Mucosa of stomach (tissue), 1 donor: ENCODE data around the gene DEF6.
A peak's percentile ranks its signal among the peaks of the same experiment; 100 is the strongest.

Source experiments
- H3K27me3 ChIP-seq: one replicate; pipeline ENCODE4 v1.7.0; 2013; ENCODE audit warnings: mild to moderate bottlenecking, low read length; ENCODE audit not compliant: control insufficient read depth, insufficient read depth
- H3K36me3 ChIP-seq: one replicate; pipeline ENCODE4 v1.7.0; 2013; ENCODE audit warnings: low read length; ENCODE audit not compliant: control insufficient read depth, insufficient read depth
- H3K4me1 ChIP-seq: one replicate; pipeline ENCODE4 v1.7.0; 2013; ENCODE audit warnings: mild to moderate bottlenecking, low read length; ENCODE audit not compliant: control insufficient read depth, insufficient read depth
- H3K4me3 ChIP-seq: one replicate; pipeline ENCODE4 v1.7.0; 2013; ENCODE audit warnings: low read length
- H3K9ac ChIP-seq: one replicate; pipeline ENCODE4 v1.7.0; 2013; ENCODE audit warnings: mild to moderate bottlenecking, low read length, moderate library complexity
- H3K9me3 ChIP-seq: one replicate; pipeline ENCODE4 v1.7.0; 2013; ENCODE audit warnings: mild to moderate bottlenecking, low read length, moderate library complexity; ENCODE audit not compliant: control insufficient read depth
- donor health status: Pancreatic carcinoma.

The DEF6 gene

DNA sequence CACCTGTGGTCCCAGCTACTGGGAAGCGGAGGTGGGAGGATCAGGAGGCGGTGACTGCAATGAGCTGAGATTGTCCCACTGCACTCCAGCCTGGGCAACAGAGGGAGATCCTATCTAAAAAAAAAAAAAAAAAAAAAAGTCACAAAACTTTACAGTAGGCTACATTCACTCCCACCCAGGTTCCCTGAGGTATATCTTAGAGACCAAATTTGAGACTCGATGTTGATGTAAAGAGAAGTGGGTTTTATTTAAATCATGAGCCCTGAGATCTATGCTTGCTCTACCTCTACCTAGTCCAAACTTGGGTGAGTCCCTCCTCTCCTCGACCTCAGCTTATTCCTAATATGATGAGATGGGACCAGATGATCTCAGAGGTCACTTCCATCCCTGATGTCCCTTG lies 8.8 kb upstream of the DEF6 start:
- no peaks in the 10 kb centered on the region for H3K27me3 ChIP-seq
- H3K4me1 ChIP-seq = no peaks in the 10 kb centered on the region
- no peak overlapping the region for H3K4me3 ChIP-seq
- peaks cover 15% of the 10 kb centered on the region for H3K36me3 ChIP-seq
- H3K9me3 ChIP-seq = no peaks in the 10 kb centered on the region
- H3K9ac ChIP-seq = no peak overlapping the region

DNA sequence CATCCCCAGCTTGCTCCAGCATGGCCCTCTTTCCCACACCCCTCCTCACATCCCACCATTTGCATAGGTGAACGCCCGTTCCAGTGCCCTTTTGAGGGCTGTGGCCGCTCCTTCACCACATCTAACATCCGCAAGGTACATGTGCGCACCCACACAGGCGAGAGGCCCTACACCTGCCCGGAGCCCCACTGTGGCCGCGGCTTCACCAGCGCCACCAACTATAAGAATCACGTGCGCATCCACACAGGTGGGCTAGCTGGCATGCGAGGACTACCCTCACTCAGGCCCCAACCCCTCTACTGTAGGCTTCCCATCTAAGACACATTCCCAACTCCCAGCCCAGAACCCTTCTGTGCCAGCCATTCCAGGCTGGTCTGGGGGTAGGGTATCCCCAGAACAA lies 6.1 kb upstream of the DEF6 start:
- Histone ChIP-seq H3K9me3 (no peaks in the 10 kb centered on the region), H3K36me3 (peaks cover 18% of the 10 kb centered on the region), H3K27me3 (no peaks in the 10 kb centered on the region)

DNA sequence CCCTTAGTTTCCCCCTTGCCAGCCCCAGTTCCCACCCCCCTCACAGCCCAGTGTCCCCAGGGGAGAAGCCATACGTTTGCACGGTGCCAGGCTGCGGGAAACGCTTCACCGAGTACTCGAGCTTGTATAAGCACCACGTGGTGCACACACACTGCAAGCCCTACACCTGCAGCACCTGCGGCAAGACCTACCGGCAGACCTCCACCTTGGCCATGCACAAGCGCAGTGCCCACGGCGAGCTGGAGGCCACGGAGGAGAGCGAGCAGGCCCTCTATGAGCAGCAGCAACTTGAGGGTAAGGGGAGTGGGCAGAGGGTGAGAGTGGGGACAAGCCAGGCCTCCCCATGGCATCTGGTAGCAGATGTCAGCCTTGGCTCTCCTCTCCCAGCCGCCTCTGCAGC lies 5.1 kb upstream of the DEF6 start:
- peaks cover 18% of the 10 kb centered on the region for H3K36me3 ChIP-seq
- H3K4me1 ChIP-seq = peaks cover 4% of the 10 kb centered on the region
- no peaks in the 10 kb centered on the region for H3K27me3 ChIP-seq
- H3K4me3 ChIP-seq = no peak overlapping the region
- H3K9ac ChIP-seq = no peak overlapping the region
- no peaks in the 10 kb centered on the region for H3K9me3 ChIP-seq

More for the DNA sequence above, 6.1 kb upstream of the DEF6 start:
- H3K4me1 ChIP-seq = no peaks in the 10 kb centered on the region
- no peak overlapping the region for H3K4me3 ChIP-seq
- H3K9ac ChIP-seq = no peak overlapping the region

- peaks cover 18% of the 10 kb centered on the region for H3K36me3 ChIP-seq
Measured at GRCh38 chr6:35293681-35294080, 3.9 kb upstream of the DEF6 start.

DNA sequence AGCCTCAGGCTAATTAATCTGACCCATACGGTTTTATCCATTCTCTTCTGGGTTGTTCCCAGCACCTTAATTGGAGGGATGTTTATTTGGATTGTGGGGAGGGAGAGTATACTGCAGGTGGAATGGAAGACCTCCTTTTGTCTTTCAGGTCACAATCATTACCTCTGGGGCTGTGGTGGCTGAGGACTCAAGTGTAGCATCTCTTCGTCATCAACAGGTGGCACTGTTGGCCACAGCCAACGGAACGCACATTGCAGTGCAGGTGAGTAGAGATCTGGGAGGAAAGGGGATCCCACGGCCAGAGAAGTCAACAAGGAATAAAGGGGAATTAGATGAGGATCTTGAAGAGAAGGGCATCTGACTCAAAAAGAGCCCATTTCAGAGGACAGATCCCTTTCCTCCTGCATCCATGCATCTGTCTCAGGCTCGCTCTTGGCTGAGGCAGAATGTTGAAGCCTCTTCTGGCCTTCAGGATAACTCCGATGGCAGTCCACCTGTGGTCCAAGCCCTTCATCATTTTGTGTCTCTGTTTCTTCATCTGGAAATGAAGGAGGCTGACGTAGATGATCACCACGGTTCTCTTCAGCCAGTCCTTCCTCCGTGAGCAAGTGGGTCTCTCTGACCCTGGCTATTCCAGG lies 3.2 kb upstream of the DEF6 start:
- Histone ChIP-seq H3K4me3 (no peak overlapping the region), H3K27me3 (no peaks in the 10 kb centered on the region), H3K9me3 (no peaks in the 10 kb centered on the region), H3K4me1 (peaks cover 13% of the 10 kb centered on the region), H3K9ac (no peak overlapping the region), H3K36me3 (peaks cover 13% of the 10 kb centered on the region)

More at GRCh38 chr6:35293681-35294080, 3.9 kb upstream of the DEF6 start:
- Histone ChIP-seq H3K4me3 (no peak overlapping the region), H3K4me1 (peaks cover 5% of the 10 kb centered on the region), H3K27me3 (no peaks in the 10 kb centered on the region), H3K9ac (no peak overlapping the region), H3K9me3 (no peaks in the 10 kb centered on the region)

- Histone ChIP-seq H3K4me3 (no peak overlapping the region), H3K4me1 (peaks cover 19% of the 10 kb centered on the region), H3K9ac (no peak overlapping the region), H3K27me3 (no peaks in the 10 kb centered on the region), H3K9me3 (no peaks in the 10 kb centered on the region), H3K36me3 (peaks cover 12% of the 10 kb centered on the region)
Measured at GRCh38 chr6:35295036-35295435, 2.6 kb upstream of the DEF6 start.

DNA sequence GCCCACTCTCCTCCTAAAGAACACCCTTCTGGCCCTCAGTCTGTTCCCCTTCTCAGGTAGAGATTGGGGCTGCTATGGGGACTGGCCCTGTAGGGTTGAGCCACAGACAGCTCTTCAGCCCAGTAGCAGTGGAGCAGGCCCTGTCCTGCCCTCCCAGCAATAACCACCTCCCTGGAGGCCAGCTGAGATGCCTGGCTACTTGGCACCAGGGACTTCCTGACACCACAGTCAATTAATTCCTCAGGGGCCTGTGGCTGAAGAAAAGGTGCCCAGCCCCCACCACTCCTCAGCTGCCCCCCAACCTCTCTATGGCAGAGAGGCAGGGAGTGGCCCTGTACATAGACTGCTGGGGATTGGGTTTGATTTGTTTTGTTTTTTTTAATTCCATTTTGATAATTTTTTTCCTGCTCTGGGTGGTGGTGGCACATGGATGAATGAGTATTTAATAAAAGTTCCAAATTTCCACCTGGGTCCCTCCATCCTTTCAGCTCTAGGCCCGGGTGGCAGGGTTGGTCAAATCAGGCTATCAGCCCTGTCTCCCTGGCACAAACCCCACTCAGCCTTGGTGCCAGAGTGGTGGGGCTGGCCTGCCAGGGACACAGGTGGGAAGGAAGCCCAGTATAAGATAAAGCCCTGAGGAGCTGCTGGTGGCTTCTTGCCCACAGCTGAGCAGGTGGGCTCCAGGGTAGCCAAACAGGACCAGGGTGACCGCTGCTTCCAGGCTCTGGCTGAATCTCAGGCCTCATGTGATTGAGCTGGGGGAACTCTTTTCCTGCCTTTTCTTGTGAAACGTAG lies 1.9 kb upstream of the DEF6 start:
- no peak overlapping the region for H3K4me3 ChIP-seq
- no peaks in the 10 kb centered on the region for H3K9me3 ChIP-seq
- H3K36me3 ChIP-seq = peaks cover 6% of the 10 kb centered on the region
- H3K4me1 ChIP-seq = peaks cover 24% of the 10 kb centered on the region
- H3K9ac ChIP-seq = no peak overlapping the region
- no peaks in the 10 kb centered on the region for H3K27me3 ChIP-seq

GRCh38 chr6:35296931-35297600 lies 552 bp upstream of the DEF6 start:
- H3K4me1 ChIP-seq = peaks cover 30% of the 10 kb centered on the region
- no peak overlapping the region for H3K4me3 ChIP-seq
- no peaks in the 10 kb centered on the region for H3K9me3 ChIP-seq
- no peak overlapping the region for H3K9ac ChIP-seq
- peaks cover 3% of the 10 kb centered on the region for H3K36me3 ChIP-seq
- H3K27me3 ChIP-seq = no peaks in the 10 kb centered on the region

DNA sequence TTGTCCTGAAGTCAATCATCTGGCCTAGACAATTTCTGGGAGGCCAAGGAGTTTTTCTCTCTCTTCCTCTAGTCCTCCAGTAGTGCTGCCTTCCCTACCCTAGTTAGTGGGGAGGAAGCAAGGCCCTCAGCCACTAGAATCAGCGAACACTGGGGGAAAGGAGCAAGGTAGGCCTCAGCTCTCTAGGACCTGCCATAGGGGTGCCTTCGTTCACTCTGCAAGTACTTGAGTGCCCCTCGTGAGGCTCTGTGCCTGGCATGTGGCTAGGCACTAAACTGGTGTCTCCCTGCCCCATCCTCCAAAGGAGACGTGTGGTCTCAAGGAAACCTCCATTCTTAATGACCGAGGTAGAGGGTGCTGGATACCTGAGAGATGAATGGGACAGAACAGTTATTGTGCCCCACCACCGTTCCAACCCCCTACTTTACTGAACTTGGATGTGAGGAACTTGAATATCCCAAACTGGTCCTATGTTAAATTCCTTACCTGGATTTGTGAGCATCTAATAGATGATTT lies 1.1 kb downstream of the DEF6 start:
- peak overlapping the region; percentile 28 for H3K4me3 ChIP-seq
- no peaks in the 10 kb centered on the region for H3K9me3 ChIP-seq
- peaks cover 3% of the 10 kb centered on the region for H3K36me3 ChIP-seq
- no peaks in the 10 kb centered on the region for H3K27me3 ChIP-seq
- H3K4me1 ChIP-seq = peaks cover 46% of the 10 kb centered on the region
- H3K9ac ChIP-seq = peak overlapping the region; percentile 71

- Histone ChIP-seq H3K9me3 (no peaks in the 10 kb centered on the region), H3K36me3 (peaks cover 3% of the 10 kb centered on the region), H3K27me3 (no peaks in the 10 kb centered on the region), H3K4me3 (no peak overlapping the region), H3K9ac (no peak overlapping the region), H3K4me1 (peaks cover 54% of the 10 kb centered on the region)
Measured at GRCh38 chr6:35299674-35300073, 2.1 kb downstream of the DEF6 start.

DNA sequence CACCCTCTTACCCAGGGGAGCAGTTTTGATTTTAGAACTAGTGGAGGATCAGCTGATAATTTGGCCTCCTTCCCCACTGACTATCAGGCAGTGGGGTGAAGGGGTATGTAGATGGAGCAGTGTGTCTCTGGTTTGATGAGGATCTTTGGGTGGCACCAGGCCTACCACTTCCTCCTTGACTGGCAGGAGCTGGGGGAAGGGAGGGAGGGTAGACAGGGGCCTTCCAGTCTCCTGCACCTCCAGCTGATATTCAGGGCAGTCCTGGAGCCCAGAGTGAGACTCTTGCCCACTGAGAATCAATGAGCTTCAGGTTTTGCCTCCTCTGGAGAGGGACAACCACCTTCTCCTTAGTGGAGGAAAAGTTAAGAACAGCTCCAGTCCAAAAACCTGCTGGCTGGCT lies 3.2 kb downstream of the DEF6 start:
- no peaks in the 10 kb centered on the region for H3K27me3 ChIP-seq

More for the DNA sequence above, 3.2 kb downstream of the DEF6 start:
- Histone ChIP-seq H3K4me3 (no peak overlapping the region), H3K9ac (no peak overlapping the region), H3K36me3 (peaks cover 3% of the 10 kb centered on the region), H3K9me3 (no peaks in the 10 kb centered on the region), H3K4me1 (peaks cover 54% of the 10 kb centered on the region)
